SKM-1 (cell line): ENCODE measurements around the gene APCDD1L.
"Not testable (repeated sequence)": the region's sequence is repeated elsewhere in the genome, so short reads cannot be mapped to it uniquely, and the experiment has no call there.

ENCODE experiments used
- DNase-seq: peaks from one replicate; lab custom pipeline; 2025; ENCODE audit not compliant: unreplicated experiment; lab: John Stamatoyannopoulos, UW

APCDD1L gene

DNA sequence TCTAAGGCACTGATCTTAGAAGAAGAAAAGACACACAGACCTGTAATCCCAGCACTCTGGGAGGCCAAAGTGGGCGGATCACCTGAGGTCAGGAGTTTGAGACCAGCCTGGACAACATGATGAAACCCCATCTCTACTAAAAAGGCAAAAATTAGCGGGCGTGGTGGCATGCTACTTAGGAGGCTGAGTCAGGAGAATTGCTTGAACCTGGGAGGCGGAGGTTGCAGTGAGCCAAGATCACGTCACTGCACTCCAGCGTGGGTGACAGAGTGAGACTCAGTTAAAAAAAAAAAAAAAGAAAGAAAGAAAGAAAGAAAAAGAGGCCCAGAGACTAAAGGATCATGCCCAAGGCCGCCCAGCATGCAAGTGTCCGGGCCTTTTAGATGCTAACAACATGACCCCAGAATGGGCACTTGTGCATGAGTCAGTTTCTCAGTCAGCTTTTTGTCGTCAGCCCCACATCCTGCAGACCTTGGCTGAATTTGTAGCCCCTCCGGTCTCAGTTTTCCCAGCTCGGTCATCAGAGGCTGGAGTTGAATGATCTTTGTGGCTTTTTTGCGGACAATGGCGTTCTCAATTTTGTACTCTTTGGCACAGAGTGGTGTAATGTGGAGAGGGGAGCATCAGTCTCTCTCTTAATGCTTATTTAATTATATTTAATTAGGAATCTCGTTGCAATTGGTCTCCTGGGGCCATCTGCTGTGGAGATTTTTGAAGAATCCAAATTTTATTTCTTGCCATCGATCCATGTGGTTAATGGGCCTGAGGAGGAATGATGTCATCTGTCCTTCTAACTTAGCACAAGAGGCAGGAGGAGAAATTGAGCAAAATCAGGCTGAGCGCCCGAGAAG, 30.6 kb upstream of the APCDD1L start:
- no peak for DNase-seq

DNA sequence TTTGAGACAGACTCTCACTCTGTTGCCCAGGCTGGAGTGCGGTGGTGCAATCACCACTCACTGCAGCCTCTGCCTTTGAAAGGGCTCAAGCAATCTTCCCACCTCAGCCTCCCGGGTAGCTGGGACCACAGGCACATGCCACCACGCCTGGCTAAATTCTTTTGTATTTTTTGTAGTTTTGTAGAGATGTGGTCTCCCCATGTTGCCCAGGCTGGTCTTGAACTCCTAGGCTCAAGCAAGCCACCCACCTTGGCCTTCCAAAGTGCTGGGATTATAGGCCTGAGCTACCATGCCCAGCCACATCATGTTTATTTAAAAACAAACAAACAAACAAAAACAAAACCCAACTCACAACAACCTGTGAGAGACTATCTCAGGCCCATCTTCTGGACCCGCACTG, 29.7 kb upstream of the APCDD1L start:
- DNase-seq: no peak

- DNase-seq: no peak
These were observed 29.1 kb upstream of the APCDD1L start for GRCh38 chr20:58544286-58544685.

DNA sequence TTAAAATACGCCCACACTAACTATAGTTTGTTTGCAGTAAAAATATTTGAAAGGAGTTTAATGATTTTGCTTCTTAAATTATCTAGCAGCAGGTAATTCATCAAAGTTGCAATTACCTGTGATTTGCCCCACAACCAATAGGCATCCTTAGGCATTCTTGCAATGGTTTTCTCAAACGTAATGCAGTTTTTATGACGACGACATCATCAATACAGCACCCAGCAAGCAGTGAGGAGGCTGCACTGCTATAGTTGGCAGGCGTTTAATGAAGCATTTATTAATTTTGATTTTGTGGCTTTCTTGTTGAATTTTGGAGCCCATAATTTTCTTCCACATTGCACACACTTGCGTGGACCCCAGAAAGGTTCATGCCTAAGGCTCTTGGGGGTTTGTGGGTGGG, 28.1 kb upstream of the APCDD1L start:
- DNase-seq: no peak

DNA sequence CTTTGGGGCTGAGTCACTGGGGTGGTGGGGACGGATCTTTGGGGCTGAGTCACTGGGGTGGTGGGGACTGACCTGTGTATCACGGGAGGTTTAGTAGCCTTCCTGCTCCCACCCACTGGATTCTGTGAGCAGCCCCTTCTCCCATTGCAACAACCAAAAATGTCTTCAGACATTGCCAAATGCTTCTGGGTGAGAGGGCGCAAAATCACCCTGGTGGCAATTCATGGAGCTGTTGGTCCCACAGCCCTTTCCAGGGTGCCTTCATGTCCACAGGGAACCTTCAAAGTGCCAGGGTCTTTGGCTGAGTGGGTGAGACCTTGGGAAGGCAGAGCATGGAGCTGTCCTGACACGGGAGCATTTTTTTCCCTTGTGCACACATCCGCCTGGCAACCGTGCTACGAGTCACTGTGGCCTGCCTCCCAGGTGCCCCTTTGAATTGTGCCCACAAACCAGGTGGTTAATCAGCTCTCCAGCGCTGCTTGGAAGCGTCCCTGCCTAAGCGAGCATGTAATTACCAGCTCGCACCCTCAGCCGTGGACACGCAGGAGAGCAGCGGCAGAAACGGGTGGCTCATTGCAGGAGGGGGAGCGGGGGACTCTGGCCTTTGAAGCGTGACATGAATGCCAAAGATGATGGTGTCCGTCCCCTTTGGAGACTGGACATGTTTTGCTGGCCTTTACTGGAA, 27.4 kb upstream of the APCDD1L start:
- no peak for DNase-seq

DNA sequence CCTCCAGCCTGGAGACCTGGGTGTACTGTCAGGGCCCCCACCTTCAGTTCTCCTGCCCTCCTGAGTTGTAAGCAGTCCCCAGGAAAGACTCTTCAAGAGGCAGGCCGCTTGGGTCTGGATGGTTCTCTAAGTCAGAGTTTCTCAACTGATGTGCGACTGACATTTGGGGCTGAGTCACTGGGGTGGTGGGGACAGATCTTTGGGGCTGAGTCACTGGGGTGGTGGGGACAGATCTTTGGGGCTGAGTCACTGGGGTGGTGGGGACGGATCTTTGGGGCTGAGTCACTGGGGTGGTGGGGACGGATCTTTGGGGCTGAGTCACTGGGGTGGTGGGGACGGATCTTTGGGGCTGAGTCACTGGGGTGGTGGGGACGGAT, 26.8 kb upstream of the APCDD1L start:
- not testable (repeated sequence) for DNase-seq

GRCh38 chr20:58538752-58539151, 23.6 kb upstream of the APCDD1L start:
- DNase-seq: no peak

GRCh38 chr20:58537831-58538230, 22.6 kb upstream of the APCDD1L start:
- no peak for DNase-seq

DNA sequence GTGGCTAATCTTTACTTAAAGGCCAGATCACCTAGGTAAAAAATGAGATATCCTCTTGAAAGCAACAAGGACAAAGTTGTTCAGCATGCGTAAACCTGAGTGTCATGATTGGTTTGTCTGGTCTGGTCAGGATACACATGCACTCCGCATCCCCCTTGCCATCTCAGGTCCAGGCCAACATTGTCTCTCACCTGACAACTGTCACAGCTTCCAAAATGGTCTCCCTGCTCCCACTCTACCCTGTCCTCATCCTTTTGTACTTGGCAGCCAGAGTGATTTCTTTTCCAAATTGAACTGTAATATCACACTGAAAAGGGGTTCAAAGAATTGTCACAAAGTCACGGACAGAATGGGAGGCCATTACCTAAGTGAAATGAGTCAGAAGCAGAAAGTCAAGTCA, 21.1 kb upstream of the APCDD1L start:
- DNase-seq: no peak

DNA sequence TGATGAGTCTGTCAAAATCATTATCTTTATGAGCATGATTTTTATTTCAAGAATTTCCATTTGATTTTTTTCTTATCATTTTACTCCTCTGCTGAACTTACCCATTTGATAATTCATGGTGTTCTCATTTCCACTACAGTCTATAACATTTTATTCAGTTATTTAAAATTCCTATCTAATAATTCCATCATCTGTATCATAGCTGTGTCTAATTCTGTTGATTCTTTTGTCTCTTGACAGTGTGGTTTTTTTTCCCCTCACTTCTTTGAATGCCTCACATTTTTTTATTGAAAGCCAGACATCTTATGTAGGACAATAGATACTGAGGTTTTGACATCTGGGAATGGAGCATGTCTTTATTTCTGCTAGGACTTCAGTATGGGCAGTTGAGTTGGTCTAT, 16.5 kb upstream of the APCDD1L start:
- no peak for DNase-seq

- no peak for DNase-seq
These were observed 15.9 kb upstream of the APCDD1L start for GRCh38 chr20:58531063-58531462.

DNA sequence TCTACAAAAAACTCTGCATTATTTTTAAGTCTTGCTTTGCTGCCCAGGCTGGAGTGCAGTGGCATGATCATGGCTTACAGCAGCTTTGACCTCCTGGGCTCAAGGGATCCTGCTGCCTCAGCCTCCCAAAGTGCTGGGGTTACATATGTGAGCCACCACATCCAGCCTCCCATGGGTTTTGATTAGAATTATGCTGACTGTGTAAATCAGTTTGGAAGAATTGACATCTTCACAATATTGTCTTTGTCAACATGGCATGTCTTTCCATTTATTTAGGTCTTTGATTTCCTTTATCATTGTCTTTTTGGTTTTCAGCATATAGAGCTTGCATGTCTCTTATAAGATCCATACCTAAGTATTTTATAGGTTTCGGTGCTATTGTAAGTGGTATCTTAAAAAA, 13.2 kb upstream of the APCDD1L start:
- no peak for DNase-seq

GRCh38 chr20:58526411-58526810, 11.2 kb upstream of the APCDD1L start:
- no peak for DNase-seq

GRCh38 chr20:58524814-58525213, 9.6 kb upstream of the APCDD1L start:
- DNase-seq: no peak

DNA sequence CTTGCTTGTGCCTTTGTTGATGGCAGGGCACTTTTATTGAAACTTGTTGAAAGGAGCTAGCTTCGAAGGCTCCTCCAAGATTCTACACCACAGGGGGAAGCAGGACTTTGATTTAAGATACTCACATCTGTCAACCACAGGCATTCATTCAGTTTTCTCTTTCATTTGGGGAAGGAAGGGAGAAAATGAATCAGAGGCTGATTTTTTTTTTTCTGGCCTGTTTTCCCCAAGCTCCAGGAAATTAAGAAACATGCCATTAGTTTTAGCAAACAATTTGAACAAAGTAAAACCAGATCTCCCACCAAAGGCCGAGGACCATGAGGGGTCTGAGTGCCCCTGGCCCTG, 8.7 kb upstream of the APCDD1L start:
- no peak for DNase-seq

DNA sequence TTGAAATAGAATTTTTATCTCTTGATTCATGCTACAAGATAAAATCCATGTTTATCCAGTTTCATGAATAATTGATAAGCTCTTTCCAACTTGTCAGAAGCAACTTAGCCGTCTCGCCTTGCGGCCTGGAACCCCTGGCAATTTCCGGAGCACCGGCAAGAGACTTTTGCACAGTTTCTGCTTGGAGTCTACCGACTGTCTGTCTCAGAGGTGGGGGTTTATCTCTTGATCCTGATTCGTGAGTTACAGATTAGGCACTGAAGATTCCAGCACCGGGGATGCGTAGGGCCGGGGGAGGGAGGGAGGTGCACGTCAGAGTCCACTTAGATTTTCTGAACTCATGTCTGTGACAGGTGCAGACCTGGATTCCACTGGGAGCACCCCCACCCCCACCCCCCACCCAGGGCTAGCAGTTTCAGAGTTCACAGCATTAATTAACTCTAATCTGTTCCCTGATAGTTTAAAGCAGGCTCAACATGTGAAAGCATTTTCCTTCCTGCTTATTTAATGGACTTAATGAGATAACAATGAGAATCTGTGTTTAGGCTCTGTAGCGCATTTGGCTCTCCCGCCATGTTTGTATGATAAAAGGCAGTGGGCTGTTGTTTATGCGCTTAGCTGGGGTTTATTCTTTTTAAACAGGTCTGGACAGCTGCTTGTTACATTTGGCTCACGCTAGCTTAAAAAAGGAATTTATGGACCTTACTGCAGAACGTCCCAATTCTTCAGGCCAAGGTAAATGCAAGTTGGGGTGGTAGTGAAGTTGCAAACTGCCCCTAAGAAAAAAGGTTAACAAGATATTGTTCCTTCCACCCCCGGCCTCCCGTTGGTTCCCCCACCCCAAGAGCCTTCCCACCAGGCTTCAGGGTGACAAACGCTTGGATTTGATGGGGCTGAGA, 8.1 kb upstream of the APCDD1L start:
- DNase-seq: no peak

GRCh38 chr20:58522666-58523065, 7.5 kb upstream of the APCDD1L start:
- DNase-seq: no peak

GRCh38 chr20:58521763-58522162, 6.6 kb upstream of the APCDD1L start:
- no peak for DNase-seq

DNA sequence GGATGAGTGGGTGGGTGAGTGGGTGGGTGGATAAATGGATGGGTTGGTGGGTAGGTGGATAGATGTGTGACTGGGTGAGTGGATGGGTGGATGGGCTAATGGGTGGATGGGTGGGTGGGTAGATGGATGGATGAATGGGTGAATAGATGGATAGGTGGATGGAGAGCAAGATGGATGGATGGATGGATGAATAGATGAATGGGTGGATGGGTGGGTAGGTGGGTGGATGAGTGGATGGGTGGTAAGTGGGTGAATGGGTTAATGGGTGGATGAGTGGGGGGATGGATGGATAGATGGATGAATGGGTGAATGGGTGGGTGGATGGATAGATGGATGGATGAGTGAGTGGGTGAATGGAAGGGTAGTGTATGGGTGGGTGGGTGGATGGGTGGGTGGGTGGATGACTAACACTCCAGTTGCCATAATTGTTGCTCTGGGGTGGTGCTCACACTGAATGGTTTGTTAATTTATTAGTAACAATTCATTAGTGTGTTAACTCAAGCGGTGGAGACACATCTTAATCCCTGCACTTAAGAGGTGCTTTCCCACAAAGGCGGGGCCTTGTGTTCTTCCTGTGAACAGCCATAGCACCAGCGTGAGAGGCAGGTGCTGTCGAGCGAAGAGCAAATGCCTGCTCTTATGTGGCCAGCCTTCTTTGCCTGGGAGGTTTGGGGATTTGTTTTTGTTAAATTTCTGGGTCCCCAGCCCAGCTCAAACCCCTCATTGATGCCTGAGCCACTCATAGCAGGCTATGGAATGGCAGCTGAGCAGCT, 4.9 kb upstream of the APCDD1L start:
- DNase-seq: no peak

DNA sequence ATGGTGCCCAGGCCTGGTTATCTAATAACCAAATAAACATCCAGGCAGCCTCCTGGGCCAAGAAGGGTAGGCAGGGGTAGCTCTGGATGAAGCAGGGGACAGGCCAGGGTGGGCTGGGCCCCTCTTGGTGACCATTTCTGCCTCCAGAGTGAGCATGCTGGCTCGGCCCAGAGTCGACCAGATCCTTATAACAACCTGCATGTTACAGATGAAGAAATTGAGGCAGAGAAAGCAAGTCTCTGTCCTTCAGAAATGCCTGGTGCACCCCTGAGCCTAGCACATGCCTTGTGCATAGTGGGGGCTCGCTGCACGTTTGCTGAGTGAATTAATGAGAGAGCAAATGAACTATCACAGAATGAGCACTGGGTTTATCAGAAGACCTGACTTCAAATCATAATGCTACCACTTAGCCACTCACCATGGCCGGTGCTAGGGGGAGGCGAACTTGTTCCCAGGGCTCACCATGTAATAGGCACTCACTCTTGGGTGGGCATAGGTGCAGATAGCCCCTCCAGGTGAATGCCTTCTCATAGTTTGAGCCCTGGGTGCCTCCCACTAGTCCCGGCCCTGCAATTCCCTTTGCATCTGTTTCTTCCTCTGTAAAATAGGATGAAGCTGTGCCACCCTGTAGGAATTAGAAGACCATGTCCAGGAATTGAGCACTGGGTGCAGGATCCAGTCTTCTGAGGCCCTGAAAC, 3.8 kb upstream of the APCDD1L start:
- no peak for DNase-seq
